ENCODE measurements around the gene RBFOX2.

RBFOX2 gene

GRCh38 chr22:35746946-35747703, 281.5 kb downstream of the RBFOX2 start:
- Mint-ChIP-seq H3K36me3 (ENCODE audit: low read depth) (peaks cover 70% of the 10 kb centered on the region), H3K4me3 (no peak overlapping the region), H3K27me3 (ENCODE audit: low read depth) (no peaks in the 10 kb centered on the region), H3K27ac (peak overlapping the region in 1 of 3 experiments; percentile 37), H3K4me1 (peaks cover 74% of the 10 kb centered on the region), H3K9me3 (no peaks in the 10 kb centered on the region)
- TF ChIP-seq, protein P1, sequence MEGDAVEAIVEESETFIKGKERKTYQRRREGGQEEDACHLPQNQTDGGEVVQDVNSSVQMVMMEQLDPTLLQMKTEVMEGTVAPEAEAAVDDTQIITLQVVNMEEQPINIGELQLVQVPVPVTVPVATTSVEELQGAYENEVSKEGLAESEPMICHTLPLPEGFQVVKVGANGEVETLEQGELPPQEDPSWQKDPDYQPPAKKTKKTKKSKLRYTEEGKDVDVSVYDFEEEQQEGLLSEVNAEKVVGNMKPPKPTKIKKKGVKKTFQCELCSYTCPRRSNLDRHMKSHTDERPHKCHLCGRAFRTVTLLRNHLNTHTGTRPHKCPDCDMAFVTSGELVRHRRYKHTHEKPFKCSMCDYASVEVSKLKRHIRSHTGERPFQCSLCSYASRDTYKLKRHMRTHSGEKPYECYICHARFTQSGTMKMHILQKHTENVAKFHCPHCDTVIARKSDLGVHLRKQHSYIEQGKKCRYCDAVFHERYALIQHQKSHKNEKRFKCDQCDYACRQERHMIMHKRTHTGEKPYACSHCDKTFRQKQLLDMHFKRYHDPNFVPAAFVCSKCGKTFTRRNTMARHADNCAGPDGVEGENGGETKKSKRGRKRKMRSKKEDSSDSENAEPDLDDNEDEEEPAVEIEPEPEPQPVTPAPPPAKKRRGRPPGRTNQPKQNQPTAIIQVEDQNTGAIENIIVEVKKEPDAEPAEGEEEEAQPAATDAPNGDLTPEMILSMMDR (IDR thresholded peaks at IDR 0.05; ENCODE audit: unreplicated experiment in 3 of 3): no peak

- H3K9me3 Mint-ChIP-seq: no peaks in the 10 kb centered on the region
- H3K27me3 Mint-ChIP-seq (ENCODE audit: low read depth): no peaks in the 10 kb centered on the region
- peak overlapping the region in 2 of 3 experiments; percentile 11 to 21 for H3K27ac Mint-ChIP-seq
- H3K4me3 Mint-ChIP-seq: no peak overlapping the region
- peaks cover 74% of the 10 kb centered on the region for H3K4me1 Mint-ChIP-seq
- TF ChIP-seq, protein P1 (IDR thresholded peaks at IDR 0.05; ENCODE audit: unreplicated experiment in 3 of 3): no peak
- peaks cover 70% of the 10 kb centered on the region for H3K36me3 Mint-ChIP-seq (ENCODE audit: low read depth)
Measured at GRCh38 chr22:35746248-35746647, 282.4 kb downstream of the RBFOX2 start.

GRCh38 chr22:35743326-35743860, 285.2 kb downstream of the RBFOX2 start:
- Mint-ChIP-seq H3K4me1 (peaks cover 72% of the 10 kb centered on the region), H3K27ac (peak overlapping the region in 1 of 3 experiments; percentile 74), H3K27me3 (ENCODE audit: low read depth) (no peaks in the 10 kb centered on the region), H3K9me3 (no peaks in the 10 kb centered on the region), H3K36me3 (ENCODE audit: low read depth) (peaks cover 75% of the 10 kb centered on the region), H3K4me3 (no peak overlapping the region)
- TF ChIP-seq, protein P1 (IDR thresholded peaks at IDR 0.05; ENCODE audit: unreplicated experiment in 3 of 3): no peak

DNA sequence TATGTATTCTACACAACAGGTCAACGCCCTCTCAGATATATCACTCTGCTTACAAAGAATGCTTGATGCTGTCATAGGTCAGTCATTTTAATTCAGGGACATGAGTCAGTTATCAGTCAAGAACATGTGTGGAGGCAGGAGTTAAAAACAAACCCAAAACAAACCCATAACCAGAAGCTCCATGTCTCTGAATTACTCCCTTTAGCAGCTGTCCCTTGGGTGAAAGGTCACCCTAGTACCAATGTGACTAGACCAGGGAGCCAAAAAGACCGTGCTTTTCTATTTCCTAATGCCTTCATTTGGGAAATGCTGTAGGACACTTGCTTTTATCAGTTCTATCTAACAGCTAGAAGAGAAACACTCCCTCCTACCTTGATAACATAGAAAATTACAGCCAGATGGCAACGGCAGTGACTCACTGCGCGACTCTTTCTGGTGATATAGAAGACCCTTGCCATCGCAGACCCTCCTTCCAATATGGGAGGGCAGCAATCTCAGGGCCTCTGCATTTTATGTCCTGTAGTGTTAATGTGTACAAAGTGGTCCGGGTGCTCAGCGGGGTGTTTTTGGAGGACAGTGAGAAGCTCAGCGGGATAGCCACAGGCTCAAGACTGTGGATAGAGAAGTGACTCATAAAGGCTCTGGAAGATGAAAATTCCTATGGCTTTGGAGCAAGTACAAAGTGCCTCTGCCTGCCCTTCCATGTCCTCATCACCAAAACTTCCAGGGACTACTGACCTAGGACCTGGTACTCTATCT, 286.1 kb downstream of the RBFOX2 start:
- TF ChIP-seq, protein P1 (IDR thresholded peaks at IDR 0.05; ENCODE audit: unreplicated experiment in 3 of 3): no peak
- Mint-ChIP-seq H3K36me3 (ENCODE audit: low read depth) (peaks cover 80% of the 10 kb centered on the region), H3K9me3 (no peaks in the 10 kb centered on the region), H3K4me1 (peaks cover 69% of the 10 kb centered on the region), H3K27me3 (ENCODE audit: low read depth) (no peaks in the 10 kb centered on the region), H3K27ac (peak overlapping the region; percentile 18 to 74 (median 62)), H3K4me3 (no peak overlapping the region)

- H3K27me3 Mint-ChIP-seq (ENCODE audit: low read depth): no peaks in the 10 kb centered on the region
- H3K36me3 Mint-ChIP-seq (ENCODE audit: low read depth): peaks cover 86% of the 10 kb centered on the region
- no peak overlapping the region for H3K4me3 Mint-ChIP-seq
- peak overlapping the region in 1 of 3 experiments; percentile 81 for H3K27ac Mint-ChIP-seq
- TF ChIP-seq, protein P1 (IDR thresholded peaks at IDR 0.05; ENCODE audit: unreplicated experiment in 3 of 3): no peak
- no peaks in the 10 kb centered on the region for H3K9me3 Mint-ChIP-seq
- H3K4me1 Mint-ChIP-seq: peaks cover 65% of the 10 kb centered on the region
Measured at GRCh38 chr22:35740616-35741015, 288.0 kb downstream of the RBFOX2 start.

All from nephron (organoid).